Femur (tissue), 1 donor: Measurements from ENCODE around the gene DTNBP1.

Experiments
- DNase-seq: peaks from one replicate; pipeline ENCODE4 v3.0.0-alpha.2; 2017

The DTNBP1 gene

DNA sequence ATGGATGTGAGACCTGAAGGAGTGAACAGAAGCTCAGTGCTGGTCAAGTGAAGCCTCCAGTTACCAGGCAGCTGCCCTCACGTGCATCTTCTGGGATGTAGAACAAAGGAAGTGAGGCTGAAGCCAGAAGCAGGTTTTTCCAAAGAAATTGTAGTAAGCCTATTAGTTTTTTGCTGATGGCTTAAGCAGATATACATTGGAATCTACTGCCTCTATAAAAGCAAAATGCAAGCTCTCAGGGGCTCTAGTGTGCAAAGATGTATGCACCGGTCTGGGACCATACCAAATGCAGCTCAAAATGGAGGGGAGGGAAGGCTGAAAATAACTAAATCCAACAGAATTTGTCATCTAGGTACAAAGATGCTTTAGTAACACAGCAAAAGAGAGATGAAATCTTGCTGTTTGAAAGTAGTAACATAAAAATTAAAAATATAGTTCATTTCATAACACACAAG, 77.0 kb downstream of the DTNBP1 start:
- no peak for DNase-seq

DNA sequence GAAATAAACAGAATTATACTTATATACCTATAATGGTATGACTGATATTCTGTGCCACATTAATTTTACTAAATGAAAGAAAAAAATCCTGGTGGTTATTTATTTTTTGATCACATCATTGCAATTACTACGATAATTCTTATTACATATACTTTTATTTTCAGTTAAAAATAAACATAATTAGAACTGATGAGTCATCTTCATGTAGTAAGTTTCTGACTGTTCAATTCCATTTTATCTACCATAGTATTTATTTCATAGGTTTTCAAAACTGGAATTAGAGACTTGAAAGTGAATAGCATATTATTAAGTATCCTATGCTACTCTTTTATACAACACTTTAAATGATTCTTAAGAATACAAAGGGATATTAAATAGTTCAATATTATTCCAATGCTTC, 80.3 kb downstream of the DTNBP1 start:
- no peak for DNase-seq

DNA sequence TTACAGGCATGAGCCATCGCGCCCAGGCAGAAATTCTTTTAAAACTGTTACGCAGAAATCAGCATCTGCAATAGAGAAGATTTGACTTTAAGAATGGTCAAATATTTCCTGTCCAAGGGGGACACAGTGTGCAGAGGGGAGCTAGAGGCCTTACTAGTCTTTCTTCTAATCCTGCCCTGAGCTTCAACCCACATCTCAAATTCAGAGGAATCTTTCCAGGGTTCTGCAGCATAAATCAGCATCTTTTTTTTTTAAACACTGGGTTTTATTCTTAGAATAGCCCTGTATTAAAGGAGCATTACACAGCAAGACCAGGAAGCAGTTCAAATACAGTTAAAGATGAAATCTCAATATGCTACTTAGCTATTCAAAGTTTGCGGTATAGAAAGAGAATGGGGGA, 81.1 kb downstream of the DTNBP1 start:
- DNase-seq = no peak

DNA sequence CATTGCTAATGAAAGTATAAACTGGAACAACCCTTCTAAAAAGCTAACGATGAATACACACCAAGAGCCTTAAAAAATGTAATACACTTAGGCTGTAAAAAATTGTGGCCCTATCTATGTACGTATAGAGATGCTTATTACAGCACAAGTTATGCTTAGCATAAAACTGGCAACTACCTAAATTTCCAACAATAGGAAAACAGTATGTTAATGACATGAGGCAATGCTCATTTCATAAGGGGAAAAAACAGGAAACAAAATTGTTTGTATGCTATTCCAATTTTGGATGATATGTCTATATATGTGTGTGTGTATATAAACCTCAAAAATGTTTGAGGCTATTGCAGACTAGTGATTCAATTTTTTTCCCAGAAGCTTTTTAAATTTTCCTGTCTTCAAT, 82.5 kb downstream of the DTNBP1 start:
- no peak for DNase-seq

DNA sequence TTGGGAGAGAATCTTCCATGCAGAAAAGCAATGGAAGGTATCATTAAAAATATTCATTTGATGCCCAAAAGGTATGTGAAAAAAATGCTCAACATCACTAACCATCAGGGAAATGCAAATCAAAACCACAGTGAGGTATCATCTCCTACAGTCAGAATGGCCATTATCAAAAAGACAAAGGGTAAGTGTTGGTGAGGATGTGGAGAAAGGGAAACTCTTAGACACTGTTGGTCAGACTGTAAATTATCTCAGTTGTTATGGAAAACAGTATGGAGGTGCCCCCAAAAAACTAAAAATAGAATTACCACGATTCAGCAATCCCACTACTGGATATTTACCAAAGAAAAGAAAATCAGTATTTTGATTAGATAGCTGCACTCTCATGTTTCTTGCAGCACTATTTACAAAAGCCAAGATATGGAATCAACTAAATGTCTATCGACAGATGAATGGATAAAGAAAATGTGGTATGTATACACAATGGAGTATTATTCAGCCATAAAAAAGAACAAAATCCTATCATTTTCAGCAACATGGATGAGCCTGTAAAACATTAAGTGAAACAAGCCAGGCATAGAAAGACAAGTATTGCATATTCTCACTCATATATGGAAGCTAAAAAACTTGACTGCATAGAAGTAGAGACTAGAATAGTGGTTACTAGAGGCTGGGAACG, 84.0 kb downstream of the DTNBP1 start:
- DNase-seq = no peak

DNA sequence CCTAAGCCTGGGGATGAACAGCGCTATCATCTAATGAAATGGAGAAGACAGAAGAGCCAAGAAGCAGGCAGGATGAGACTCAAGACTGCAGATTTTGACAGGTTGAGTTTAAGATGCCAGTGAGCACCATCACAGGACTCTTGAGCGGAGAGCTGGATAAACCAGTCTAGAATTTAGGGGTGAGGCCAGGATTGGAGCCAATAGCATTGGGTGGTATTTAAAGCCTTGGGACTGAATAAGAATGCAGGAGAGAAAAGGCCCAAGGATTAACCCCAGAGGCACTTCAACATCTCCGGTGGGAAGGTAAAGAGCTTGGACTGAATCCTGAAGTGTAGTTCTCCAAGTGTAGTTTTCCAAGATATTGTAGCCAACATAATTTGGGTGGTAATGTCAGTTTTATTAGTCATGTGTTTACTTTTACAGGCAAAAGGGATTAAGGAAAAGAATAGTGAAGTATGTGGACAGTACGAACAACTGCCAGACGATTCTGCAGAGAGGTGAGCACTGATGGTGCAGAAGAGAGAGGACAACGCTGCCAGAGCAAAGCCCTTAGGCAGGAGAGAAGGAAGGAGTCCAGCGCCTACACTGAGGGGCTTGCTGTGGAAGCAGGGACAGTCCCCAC, 85.2 kb downstream of the DTNBP1 start:
- DNase-seq = no peak

DNA sequence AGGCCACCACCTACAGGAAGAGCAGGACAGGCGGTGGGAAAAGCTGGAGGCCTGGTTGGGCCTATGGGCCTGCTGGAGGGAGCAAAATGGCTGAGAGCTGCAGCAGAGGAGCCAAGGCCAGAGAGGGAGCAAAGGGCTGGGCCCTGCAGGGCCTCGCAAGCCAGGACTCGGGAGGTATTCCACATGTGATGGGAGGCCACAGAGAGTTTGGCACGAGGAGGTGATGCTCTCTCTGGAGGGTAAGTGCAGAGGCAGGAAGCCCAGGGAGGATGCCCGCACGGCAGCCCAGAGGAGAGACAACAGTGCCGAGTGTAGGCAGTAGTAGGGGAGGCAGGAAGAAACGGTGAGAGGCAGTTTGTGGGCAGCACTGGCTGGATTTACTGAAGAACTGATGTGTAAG, 85.7 kb downstream of the DTNBP1 start:
- DNase-seq = no peak

DNA sequence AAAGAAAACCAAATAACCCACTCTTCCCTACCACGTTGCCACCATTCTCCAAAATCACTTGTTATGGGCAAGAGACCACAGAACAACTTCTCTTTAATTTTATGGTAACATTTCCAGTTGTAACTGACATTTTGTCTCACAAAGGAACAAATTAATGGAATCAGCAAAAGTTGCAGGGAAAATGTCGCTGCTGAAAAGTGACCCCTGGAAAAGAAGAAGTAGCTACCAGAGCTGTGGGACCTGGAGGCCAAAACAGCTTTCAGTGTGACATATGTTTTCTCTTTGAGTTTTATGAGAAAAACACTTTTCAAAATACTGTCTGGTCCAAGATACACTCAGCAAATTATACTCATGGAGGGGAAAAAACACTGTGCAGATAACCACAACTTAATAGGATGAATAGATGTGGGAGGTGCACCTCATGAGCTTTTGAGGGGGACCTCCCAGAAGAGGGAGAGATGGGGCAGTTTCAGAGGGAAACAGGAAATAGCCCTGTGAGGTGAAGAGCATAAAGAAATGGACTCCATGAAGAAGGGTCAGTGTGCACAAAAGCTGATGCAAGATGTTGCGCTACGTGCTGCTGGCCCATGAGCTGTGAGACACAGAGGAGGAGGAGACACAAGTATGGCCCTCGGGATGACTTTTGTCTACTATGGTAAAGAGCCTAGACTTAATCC, 87.3 kb downstream of the DTNBP1 start:
- DNase-seq = no peak

DNA sequence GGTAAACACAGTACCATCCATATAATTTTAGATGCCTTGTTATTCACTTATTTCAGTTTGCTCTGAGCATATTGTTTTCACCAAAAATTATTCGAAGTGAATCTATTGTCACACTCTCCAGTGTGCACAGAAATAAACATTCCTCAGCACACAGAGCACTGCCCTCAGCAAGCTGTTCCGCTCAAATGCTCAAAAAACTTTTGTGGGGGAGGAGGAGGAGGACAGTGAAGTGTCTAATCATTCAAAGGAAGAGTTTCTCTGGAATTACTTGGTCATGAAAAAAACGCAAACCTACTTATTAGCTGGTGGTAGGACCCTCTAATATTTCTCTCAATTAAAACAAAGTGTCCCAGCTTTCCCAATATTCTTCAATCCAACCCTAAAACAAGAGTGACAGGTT, 88.3 kb downstream of the DTNBP1 start:
- DNase-seq = no peak

DNA sequence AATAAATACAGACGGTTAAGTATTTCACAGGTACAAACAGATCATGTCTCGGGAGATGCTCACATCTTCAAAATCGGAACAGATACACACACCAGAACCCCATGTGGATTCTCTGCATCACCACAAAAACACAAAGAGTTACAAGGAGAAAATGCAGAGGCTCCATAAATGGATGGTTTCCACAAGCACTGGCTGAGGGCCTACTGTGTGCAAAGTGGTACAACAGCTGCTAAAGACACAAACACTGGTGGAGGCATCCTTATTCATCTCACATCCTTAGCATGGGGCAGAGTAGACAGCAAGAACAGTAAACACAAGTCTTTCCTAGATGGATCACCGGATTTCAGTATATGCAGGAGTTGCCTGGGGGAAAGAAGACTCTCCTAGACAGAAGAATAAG, 88.8 kb downstream of the DTNBP1 start:
- DNase-seq = no peak

DNA sequence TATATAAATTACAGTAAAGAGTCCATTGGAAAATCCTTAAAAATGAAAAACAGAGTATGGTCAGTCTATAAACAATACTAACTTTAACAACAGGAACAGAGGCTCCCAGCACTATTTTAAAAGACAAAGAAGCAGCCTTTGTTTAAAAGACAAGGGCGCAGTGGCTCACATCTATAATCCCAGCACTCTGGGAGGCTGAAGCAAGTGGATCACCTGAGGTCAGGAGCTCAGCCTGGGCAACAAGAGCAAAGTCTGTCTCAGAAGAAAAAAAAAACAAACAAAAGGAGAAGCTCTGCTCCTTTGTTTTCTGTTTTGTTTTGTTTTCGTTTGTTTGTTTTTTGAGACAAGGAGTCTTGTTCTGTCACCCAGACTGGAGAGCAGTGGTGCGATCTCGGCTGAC, 89.4 kb downstream of the DTNBP1 start:
- DNase-seq = no peak

DNA sequence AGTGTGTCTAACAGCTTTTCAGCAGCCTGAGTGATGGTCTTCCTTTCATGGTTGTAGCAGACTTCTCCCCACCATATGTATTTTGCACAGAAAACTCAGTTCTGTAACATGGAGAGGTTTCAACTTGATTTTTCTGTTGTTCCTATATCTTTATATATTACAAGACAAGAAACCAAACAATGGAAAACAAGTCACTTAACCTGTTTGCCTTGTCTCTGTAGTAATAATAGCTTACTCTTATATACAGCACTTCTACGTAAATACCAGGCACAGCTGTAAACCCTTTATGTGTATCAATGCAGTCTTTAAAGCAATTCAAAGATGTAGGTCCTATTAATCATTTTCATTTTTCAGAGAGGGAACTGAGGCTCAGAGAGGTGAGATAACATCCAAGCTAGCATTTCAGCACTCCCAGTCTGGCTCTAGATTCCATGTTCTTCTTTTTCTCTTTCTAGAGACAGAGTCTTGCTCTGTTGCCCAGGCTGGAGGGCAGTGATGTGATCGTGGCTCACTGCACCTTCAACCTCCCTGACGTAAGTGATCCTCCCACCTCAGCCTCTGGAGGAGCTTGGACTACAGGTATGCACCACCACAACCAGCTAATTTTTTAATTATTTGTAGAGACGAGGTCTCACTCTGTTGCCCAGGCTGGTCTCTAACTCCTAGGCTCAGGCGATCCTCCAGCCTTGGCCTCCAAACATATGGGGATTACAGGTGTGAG, 90.4 kb downstream of the DTNBP1 start:
- DNase-seq = no peak

DNA sequence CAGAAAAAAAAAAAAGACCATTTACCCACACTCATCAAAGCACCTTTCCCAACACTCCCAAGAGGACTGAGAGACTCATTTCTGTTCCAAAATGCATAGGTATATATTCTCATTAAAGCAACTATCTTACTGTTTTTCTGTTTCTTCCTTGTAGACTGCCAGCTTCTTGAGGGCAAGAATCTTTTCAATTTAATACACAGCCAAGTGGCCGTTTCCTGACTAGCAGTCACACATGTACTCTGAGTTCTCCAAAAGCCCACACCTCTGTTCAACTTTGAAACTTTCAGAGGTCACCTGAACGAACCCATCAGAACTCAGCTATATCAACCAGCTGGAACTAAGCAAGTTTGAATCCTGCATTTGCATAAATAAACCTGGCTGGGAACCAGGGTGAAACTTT, 92.7 kb downstream of the DTNBP1 start:
- no peak for DNase-seq

DNA sequence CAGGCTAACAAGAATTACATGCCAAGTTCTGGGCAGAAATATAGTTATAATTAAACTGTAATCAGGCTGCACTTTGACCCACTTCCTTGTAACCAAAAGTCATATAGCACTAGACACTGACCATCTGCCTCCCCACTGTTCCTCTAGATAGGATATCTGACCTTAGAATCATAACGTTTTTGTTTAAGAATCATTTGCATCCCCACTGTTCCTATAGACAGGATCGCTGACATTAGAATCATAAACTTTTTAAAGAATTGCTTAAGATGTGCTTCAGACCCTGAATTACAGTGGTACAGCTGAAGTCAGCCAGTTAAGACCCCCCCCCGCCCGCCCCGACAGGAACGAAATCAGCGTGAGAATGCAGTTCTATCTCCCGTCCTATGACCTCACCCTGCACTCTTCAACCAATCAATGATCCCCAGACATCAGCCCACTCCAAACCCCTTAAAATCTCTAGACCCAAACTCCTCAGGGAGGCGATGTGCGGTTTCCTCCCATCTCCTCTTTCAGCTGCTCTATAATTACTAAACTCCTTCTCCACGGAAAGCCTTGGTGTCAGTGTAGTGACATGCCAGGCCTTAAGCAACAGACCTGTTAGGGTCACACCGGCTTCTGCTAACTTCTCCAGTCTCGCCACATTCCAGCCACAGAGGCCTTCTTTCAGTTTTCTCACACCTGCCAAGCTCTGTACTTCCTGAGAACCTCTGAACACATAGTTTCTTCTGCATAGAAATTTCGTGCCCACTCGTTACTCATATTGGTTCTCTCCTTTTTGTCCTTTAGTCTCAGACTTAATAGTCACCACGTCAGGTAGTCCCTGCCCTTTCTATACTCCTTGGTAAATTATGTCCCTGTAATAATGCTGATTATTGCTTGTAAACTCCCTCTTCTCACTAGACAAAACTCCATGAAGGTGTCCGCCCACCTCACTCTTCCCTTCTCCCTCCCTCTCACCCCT, 93.5 kb downstream of the DTNBP1 start:
- DNase-seq = peak; percentile 53

DNA sequence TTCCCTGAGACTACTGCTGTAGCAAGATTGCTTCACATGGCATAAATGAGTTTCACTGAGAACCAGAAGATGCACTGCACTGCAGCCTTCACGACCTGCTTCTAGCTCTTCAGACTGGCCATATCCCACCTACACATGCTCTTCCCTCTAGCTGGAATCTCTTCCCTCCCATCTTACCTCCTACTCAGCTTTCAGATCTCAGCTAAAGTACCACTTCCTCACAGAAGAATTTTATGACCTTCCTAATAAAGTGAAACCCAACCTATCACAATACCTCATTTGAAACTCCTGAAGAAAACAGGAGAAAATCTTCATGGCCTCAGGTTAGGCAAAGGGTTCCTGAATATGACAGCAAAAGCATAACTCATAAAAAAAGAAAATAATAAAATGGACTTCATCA, 99.9 kb downstream of the DTNBP1 start:
- DNase-seq = no peak

DNA sequence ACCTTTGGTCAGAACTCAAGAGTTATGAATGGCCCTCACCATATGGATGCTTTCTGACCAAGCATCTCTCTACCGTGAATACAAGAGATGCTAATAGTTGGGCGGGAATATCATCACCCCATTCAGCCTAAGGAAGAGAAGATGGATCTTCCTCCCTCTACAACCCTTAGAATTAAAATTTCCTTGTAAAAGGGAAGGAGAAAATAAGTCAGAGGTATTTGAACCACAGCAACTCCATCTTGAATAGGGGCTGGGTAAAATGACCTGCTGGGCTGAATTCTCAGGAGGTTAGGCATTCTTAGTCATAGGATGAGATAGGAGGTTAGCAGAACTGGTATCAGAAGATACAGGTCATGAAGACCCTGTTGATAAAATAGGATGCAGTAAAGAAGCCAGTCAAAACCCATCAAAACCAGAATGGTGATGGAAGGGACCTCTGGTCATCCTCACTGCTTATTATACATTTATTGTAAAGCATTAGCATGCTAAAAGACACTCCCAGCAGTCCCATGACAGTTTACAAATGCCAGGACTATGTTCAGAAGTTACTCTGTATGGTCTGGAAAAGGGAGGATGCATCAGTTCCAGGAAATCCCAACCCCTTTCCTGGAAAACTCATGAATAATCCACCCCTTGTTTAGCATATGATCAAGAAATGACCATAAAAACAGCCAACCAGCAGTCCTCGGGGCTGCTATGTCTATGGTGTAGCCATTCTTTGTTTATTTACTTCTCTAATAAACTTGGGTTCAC, 101.2 kb downstream of the DTNBP1 start:
- DNase-seq = no peak

DNA sequence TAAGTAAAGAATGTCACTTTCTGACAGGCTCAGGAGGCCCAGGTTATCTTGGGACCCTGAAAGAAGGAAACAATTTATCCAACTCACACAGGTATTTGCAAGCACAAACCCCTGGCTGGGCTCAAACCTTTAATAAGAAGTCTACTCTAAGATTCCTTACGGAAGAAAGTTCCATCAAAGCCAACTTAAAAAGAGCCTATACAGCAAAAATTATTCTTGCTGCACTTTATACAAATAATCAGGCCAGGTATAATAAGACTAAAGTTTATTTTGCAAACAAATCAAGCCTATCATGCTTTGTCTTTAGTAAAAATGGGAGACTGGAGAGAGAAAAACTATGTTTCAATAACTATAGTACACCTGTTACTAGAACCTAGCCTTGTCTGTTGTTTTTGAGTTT, 102.1 kb downstream of the DTNBP1 start:
- no peak for DNase-seq

DNA sequence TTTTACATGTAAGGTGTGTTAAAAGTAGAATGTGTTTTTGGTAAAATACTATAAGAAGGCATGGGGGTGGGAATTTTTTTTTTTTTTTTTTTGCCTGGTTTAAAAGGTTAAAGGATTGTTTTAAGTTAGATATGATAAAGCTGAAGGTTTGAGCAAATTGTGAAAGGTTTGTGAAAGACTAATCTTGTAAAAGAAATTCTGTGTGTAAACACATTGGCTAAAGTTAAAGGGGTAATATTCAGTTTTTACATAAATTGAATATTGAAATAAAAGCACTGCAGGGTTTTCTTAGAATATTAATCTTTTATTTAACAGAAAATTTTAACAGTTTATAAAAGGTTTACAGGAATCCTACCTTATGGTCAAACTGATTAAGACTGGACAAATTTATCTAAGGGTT, 105.7 kb downstream of the DTNBP1 start:
- DNase-seq = no peak

DNA sequence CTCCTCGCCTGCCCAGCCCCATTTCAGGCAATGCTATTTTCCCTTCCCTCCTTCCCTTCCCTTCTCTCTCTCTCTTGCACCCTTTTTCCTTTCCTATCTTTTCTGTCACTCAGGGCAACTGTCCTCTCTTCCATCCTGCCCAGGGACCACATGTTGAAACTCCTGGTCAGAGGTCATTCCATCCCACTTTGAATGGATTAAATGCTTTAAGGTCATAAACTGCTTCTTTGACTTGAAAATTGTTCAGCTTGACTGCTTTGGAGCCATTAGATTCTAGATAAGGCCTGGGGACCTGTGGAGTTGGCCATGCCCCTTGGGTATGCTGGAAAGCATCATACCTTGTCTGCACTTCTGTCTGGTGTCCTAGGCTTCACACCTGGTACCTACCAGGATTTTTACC, 106.1 kb downstream of the DTNBP1 start:
- no peak for DNase-seq

DNA sequence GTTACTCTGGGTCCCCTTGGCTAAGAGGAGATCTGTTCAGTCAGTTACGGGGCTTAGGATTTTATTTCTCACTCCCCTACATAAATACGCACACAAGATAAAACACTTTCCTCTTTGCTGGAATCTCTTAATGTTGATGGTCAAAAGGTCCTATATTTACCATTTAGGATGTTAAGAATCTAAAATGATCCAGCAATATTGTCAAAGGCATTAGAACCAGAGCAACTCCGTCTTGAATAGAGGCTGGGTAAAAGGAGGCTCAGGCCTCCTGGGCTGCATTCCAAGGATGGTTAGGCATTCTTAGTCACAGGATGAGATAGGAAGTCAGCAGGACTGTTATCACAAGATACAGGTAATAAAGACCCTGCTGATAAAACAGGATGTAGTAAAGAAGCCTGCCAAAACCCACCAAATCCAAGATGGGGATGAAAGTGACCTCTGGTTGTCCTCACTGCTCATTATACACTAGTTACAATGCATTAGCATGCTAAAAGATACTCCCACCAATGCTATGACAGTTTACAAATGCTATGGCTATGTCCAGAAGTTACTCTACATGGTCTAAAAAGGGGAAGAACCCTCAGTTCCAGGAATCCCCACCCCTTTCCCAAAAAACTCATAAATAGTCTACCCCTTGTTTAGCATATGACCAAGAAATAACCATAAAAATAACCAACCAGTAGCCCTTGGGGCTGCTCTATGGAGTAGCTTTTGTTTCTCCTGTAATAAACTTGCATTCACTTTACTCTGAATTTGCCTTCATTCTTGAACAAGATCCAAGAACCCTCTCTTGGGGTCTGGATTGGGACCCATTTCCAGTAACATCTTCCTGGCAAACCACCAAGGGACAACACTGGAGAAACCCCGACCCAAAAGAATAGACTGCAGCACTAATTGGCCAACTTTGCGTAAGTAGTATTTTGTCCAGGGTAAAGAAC, 107.5 kb downstream of the DTNBP1 start:
- DNase-seq = no peak

DNA sequence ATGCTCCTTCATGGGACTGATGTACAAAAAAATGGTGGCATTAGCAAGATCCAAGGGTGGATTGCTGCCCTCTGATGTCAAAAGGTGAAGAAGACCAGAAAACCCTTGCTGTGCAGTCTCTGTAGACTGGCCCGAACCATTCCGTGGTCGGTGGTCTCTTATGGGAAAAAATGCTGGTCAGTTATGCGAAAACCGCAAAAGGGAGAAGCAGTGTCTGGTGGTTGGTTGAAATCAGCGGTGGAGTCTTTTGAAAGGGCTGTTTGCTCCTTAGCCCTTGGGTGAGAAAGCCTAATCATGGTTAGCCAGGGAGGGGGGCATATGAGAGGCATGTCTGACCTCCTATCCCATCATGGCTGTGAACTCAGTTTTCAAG, 108.1 kb downstream of the DTNBP1 start:
- no peak for DNase-seq
